Endodermal cell (in vitro differentiated cells): ENCODE data around the gene MACROD2. TPM values are rescaled to one million over a fixed set of nuclear protein-coding genes. Genes with fewer than 3 reads are reported as not detected.

ENCODE experiments used
- DNase-seq: peaks from one replicate; pipeline ENCODE4 v3.0.0-alpha.2; 2017
- H3K27ac ChIP-seq: 2 replicates; pipeline ENCODE4 v1.5.1; 2013; ENCODE audit warnings: mild to moderate bottlenecking, low read depth, low read length, moderate library complexity
- H3K27me3 ChIP-seq: 2 replicates; pipeline ENCODE4 v1.6.1; 2013; ENCODE audit warnings: mild to moderate bottlenecking, low read length, moderate library complexity; ENCODE audit not compliant: insufficient read depth, control insufficient read depth, poor library complexity, severe bottlenecking
- H3K36me3 ChIP-seq: 2 replicates; pipeline ENCODE4 v1.7.0; 2013; ENCODE audit warnings: mild to moderate bottlenecking, low read length, moderate library complexity; ENCODE audit not compliant: control insufficient read depth, insufficient read depth
- H3K4me1 ChIP-seq: one replicate; pipeline ENCODE4 v1.7.0; 2013; ENCODE audit warnings: low read length; ENCODE audit not compliant: control insufficient read depth, insufficient read depth
- H3K4me3 ChIP-seq: 2 replicates; pipeline ENCODE4 v1.5.1; 2013; ENCODE audit warnings: mild to moderate bottlenecking, low read length, moderate library complexity
- H3K9ac ChIP-seq: 2 replicates; pipeline ENCODE4 v1.6.1; 2013; ENCODE audit warnings: mild to moderate bottlenecking, low read length, moderate library complexity; ENCODE audit not compliant: poor library complexity, severe bottlenecking; ENCODE audit errors: extremely low read depth
- H3K9me3 ChIP-seq: 2 replicates; pipeline ENCODE4 v1.6.1; 2013; ENCODE audit warnings: mild to moderate bottlenecking, low read length, moderate library complexity; ENCODE audit not compliant: control insufficient read depth
- H3K27ac Mint-ChIP-seq: 2 replicates; pipeline ENCODE4 v1.8.0; 2020; ENCODE audit warnings: mixed read lengths
- H3K27me3 Mint-ChIP-seq: 2 replicates; pipeline ENCODE4 v1.8.0; 2021; ENCODE audit warnings: mild to moderate bottlenecking, mixed read lengths; ENCODE audit not compliant: insufficient read depth
- H3K36me3 Mint-ChIP-seq: 2 replicates; pipeline ENCODE4 v1.8.0; 2020; ENCODE audit warnings: low read depth, mixed read lengths
- H3K4me1 Mint-ChIP-seq: 2 replicates; pipeline ENCODE4 v1.8.0; 2020; ENCODE audit warnings: mixed read lengths
- H3K4me3 Mint-ChIP-seq: 2 replicates; pipeline ENCODE4 v1.8.0; 2020; ENCODE audit warnings: mild to moderate bottlenecking, moderate library complexity, mixed read lengths
- H3K9me3 Mint-ChIP-seq: 2 replicates; pipeline ENCODE4 v1.8.0; 2020; ENCODE audit warnings: mild to moderate bottlenecking, mixed read lengths
- CTCF ChIP-seq: fragments of 200-600 bp; sonication (generic); conservative IDR thresholded peaks from 2 replicates; pipeline ENCODE4 v1.5.0; 2021; ENCODE audit warnings: antibody characterized with exemption, mild to moderate bottlenecking
- WGBS, 2 experiments: methylation state at CpG; one replicate each; pipeline versions ENCODE4 v1.1.5 to v1.1.7; 2013; ENCODE audit warnings: missing lambda C conversion rate in 2 of 2, mixed read lengths in 1 of 2; ENCODE audit not compliant: insufficient coverage in 1 of 2, insufficient read length in 1 of 2; 5-methylcytosine and 5-hydroxymethylcytosine counted together
- total RNA-seq, 2 donors: library from RNA; stranded (reverse); fragmentation: NEBNext Ultra II Directional in 1 of 2; extraction: Animal tissue kit (Norgen Biotek cat#: 25700) in 1 of 2; gene quantifications; 2 replicates in 1 of 2; 3 replicates in 1 of 2; pipeline ENCODE4 v1.2.1, GENCODE V29; 2021

MACROD2 gene
- total RNA-seq, 2 donors from 2014 or later: 2.3 to 4.8 TPM

GRCh38 chr20:14918281-14918680, 923.0 kb downstream of the MACROD2 start:
- TF ChIP-seq CTCF: no peak
- WGBS, 2 experiments: 95 to 100% methylated on average over 1 of the region's 1 CpG
- Histone ChIP-seq H3K4me1 (peaks cover 18% of the 10 kb centered on the region), H3K27ac (no peak overlapping the region), H3K36me3 (no peaks in the 10 kb centered on the region), H3K9ac (no peak overlapping the region), H3K4me3 (no peak overlapping the region), H3K27me3 (peaks cover 62% of the 10 kb centered on the region), H3K9me3 (no peaks in the 10 kb centered on the region)
- DNase-seq: no peak
- peaks cover 30% of the 10 kb centered on the region for H3K4me1 Mint-ChIP-seq
- H3K9me3 Mint-ChIP-seq: no peaks in the 10 kb centered on the region
- H3K36me3 Mint-ChIP-seq: no peaks in the 10 kb centered on the region
- H3K27me3 Mint-ChIP-seq: peaks cover 64% of the 10 kb centered on the region
- H3K27ac Mint-ChIP-seq: no peak overlapping the region
- H3K4me3 Mint-ChIP-seq: no peak overlapping the region

GRCh38 chr20:14918976-14919375, 923.7 kb downstream of the MACROD2 start:
- no peak for TF ChIP-seq CTCF
- no peak overlapping the region for H3K4me3 Mint-ChIP-seq
- H3K36me3 ChIP-seq: no peaks in the 10 kb centered on the region
- H3K27ac Mint-ChIP-seq: no peak overlapping the region
- H3K4me3 ChIP-seq: no peak overlapping the region
- H3K9me3 Mint-ChIP-seq: no peaks in the 10 kb centered on the region
- peaks cover 62% of the 10 kb centered on the region for H3K27me3 ChIP-seq
- H3K36me3 Mint-ChIP-seq: no peaks in the 10 kb centered on the region
- peaks cover 64% of the 10 kb centered on the region for H3K27me3 Mint-ChIP-seq
- H3K4me1 Mint-ChIP-seq: peaks cover 31% of the 10 kb centered on the region
- H3K27ac ChIP-seq: no peak overlapping the region
- no peak for DNase-seq
- H3K9me3 ChIP-seq: no peaks in the 10 kb centered on the region
- no peak overlapping the region for H3K9ac ChIP-seq
- H3K4me1 ChIP-seq: peaks cover 18% of the 10 kb centered on the region
- WGBS, 2 experiments: 69 to 85% methylated on average over 3 of the region's 3 CpGs

- no peaks in the 10 kb centered on the region for H3K9me3 ChIP-seq
- no peak overlapping the region for H3K9ac ChIP-seq
- Mint-ChIP-seq H3K27ac (peak overlapping the region; percentile 3), H3K27me3 (peaks cover 60% of the 10 kb centered on the region), H3K4me3 (peak overlapping the region; percentile 12), H3K4me1 (peaks cover 31% of the 10 kb centered on the region), H3K36me3 (no peaks in the 10 kb centered on the region), H3K9me3 (no peaks in the 10 kb centered on the region)
- H3K27me3 ChIP-seq: peaks cover 62% of the 10 kb centered on the region
- no peak overlapping the region for H3K4me3 ChIP-seq
- TF ChIP-seq CTCF: no peak
- 27 to 90% methylated on average over 1 to 6 of the region's 7 CpGs for WGBS, 2 experiments
- no peak overlapping the region for H3K27ac ChIP-seq
- no peaks in the 10 kb centered on the region for H3K36me3 ChIP-seq
- peaks cover 18% of the 10 kb centered on the region for H3K4me1 ChIP-seq
- DNase-seq: peak; percentile 90
These were observed 924.3 kb downstream of the MACROD2 start for GRCh38 chr20:14919501-14920081.
